HG03378 (cell line): ENCODE data around the gene MPZL1.
A peak's percentile ranks its signal among the peaks of the same experiment; 100 is the strongest.
"Not testable (repeated sequence)": the region's sequence is repeated elsewhere in the genome, so short reads cannot be mapped to it uniquely, and the experiment has no call there.

ENCODE experiments used
- ATAC-seq: cut with Tn5 transposase; IDR thresholded peaks from one replicate; pipeline ENCODE4 v1.9.1; 2021; ENCODE audit warnings: mild to moderate bottlenecking, moderate library complexity; ENCODE audit not compliant: unreplicated experiment

The MPZL1 gene

GRCh38 chr1:167718914-167719691 lies 2.7 kb upstream of the MPZL1 start:
- no peak for ATAC-seq

GRCh38 chr1:167719715-167720421 lies 1.9 kb upstream of the MPZL1 start:
- not testable (repeated sequence) for ATAC-seq

GRCh38 chr1:167720965-167721616 lies 691 bp upstream of the MPZL1 start:
- ATAC-seq: no peak

- ATAC-seq: peak; percentile 2
Measured at GRCh38 chr1:167722152-167722869, 529 bp downstream of the MPZL1 start.

GRCh38 chr1:167722870-167723251 lies 1.1 kb downstream of the MPZL1 start:
- ATAC-seq: no peak

GRCh38 chr1:167723707-167724323 lies 2.0 kb downstream of the MPZL1 start:
- no peak for ATAC-seq

GRCh38 chr1:167726008-167726407 lies 4.2 kb downstream of the MPZL1 start:
- ATAC-seq: no peak

- no peak for ATAC-seq
Measured at GRCh38 chr1:167728818-167729410, 7.1 kb downstream of the MPZL1 start.

- ATAC-seq: no peak
Measured at GRCh38 chr1:167734227-167734626, 12.4 kb downstream of the MPZL1 start.

GRCh38 chr1:167734841-167735240 lies 13.1 kb downstream of the MPZL1 start:
- ATAC-seq: no peak

- no peak for ATAC-seq
Measured at GRCh38 chr1:167737169-167737568, 15.4 kb downstream of the MPZL1 start.

GRCh38 chr1:167738158-167738557 lies 16.4 kb downstream of the MPZL1 start:
- ATAC-seq: no peak

- no peak for ATAC-seq
Measured at GRCh38 chr1:167739752-167740151, 18.0 kb downstream of the MPZL1 start.

GRCh38 chr1:167741103-167741502 lies 19.3 kb downstream of the MPZL1 start:
- ATAC-seq: not testable (repeated sequence)

- not testable (repeated sequence) for ATAC-seq
Measured at GRCh38 chr1:167742392-167743057, 20.7 kb downstream of the MPZL1 start.

GRCh38 chr1:167744901-167745300 lies 23.1 kb downstream of the MPZL1 start:
- ATAC-seq: no peak

GRCh38 chr1:167746013-167746672 lies 24.4 kb downstream of the MPZL1 start:
- ATAC-seq: no peak

- no peak for ATAC-seq
Measured at GRCh38 chr1:167746988-167747655, 25.3 kb downstream of the MPZL1 start.

- no peak for ATAC-seq
Measured at GRCh38 chr1:167747988-167748387, 26.2 kb downstream of the MPZL1 start.
